T-helper 1 cell (primary cell): Measurements from ENCODE around the gene SPINDOC.
A peak's percentile ranks its signal among the peaks of the same experiment; 100 is the strongest.
"Not testable (repeated sequence)": the region's sequence is repeated elsewhere in the genome, so short reads cannot be mapped to it uniquely, and the experiment has no call there.

Experiments used
- DNase-seq, 5 donors: peaks; one replicate each; pipeline ENCODE4 v3.0.0-alpha.2; 2012 to 2020
- total RNA-seq, 4 donors: gene quantifications; one replicate each; lab custom pipeline; 2026; lab: John Stamatoyannopoulos, UW

SPINDOC gene, protein sequence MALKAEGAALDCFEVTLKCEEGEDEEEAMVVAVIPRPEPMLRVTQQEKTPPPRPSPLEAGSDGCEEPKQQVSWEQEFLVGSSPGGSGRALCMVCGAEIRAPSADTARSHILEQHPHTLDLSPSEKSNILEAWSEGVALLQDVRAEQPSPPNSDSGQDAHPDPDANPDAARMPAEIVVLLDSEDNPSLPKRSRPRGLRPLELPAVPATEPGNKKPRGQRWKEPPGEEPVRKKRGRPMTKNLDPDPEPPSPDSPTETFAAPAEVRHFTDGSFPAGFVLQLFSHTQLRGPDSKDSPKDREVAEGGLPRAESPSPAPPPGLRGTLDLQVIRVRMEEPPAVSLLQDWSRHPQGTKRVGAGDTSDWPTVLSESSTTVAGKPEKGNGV
- total RNA-seq = 6.3 to 9.9 (median 7.2) reads per million in 4 donors

DNA sequence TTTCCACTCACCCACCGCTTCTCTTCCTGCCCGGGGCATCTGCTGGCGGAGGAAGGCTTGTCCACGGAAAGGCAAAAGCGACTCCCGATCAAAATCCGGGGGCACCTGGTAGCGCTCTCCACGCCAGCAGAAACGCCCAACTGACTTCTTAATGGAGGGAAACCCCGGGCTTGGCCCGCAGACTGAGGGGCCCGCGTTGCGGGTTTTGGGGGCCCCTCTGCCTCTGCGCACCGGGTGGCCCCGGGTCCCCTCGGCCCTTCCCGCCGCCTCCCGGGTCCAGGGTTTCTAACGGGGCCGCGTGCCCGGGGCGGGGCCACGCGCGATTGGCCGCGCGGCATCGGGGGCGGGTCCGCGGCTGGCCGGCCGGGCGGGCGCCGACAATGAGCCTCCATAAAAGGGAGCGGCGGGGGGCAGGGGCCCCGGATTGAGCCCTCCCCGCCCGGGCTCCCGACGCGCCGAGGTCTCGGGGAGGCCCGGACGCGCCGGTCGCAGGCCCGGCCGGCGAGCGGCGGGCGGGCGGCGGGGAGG is at the start of gene SPINDOC:
Gene SPINDOC, plus strand, starts transcription at position 422 of the 528 bp plus-strand sequence. CDS start 231 bp downstream, outside the sequence.
- DNase-seq = peak; percentile 57 to 70 (median 61)

GRCh38 chr11:63763496-63764339 is 49.5 kb upstream of the SPINDOC start:
- no peak for DNase-seq

DNA sequence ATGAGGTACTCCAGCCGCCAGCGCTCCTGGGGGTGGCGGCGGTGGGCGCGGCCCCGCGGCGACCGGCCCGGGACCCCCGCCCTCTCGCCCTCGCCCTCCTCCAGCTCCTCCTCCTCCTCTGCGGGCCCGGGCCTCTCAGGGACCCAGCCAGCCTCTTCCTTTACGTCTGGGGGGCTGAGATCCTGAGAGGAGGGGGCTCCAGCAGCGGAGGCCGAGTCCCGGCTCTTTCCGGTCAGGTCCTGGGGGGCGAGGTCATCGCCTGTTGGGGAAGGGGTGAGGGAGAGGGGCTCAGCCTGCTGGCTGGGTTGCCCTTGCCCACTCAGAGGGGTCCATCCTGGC is 48.9 kb upstream of the SPINDOC start:
- no peak for DNase-seq

DNA sequence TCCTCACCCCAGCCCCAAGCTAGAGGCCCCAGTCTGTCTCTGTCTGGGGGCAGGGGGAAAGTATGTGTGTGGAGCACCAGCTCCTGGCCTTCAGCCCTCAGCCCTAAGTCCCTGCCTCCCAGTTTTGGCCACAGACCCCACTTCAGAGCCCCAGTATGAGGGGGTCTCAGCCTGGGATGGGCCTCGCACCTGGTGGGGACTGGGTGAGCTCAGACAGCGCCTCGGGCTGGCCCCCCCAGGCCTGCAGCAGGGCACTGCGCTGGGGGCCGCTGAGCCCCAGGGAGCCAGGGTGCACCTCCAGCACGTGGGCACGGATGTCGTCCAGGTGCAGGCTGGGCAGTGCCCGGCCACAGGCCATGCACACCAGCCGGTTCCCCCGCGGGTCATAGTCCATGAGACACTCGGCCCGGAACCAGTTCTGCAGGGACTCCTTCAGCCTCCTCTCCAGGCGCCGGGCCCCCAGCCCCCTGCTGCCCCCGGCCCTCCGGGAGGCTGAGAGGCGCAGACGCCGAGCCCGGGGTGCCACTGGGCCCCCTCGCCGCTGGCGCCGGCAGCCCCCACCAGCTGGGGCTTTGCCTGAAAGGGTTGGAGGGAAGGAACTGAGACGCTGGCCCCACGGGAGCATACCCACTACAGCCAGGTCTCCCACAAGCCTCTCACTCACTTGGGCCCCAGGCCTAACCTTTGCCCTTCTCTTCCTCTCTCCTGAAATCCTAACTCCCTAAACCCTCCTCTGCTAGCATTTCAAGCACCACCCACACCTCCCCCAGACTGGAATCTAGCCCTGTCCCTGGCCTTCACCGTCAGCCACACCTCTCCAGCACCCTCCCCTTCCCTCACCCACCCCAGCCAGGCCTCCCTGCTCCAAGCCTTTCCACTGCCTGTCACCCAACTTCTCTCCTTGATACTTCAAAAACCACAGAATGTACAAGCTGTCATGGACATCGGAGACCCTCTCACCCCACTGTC is 48.3 kb upstream of the SPINDOC start:
- no peak for DNase-seq

GRCh38 chr11:63765688-63766241 is 47.5 kb upstream of the SPINDOC start:
- no peak for DNase-seq

- no peak for DNase-seq
Observed at GRCh38 chr11:63766531-63767235, 46.6 kb upstream of the SPINDOC start.

DNA sequence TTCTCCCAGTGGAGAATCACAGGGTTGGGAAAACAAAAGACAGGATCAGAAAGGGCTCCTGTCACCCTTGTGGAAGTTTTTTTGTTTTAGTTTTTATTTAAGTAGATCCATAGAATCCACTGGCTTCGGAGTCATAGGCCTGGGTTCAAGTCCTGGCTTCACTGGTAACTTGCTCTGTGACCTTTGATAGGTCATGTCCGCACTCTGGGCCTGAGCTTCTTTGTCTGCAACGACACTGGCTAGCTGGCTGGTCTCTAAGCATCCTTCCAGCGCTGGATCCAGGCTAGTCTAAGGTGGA is 46.0 kb upstream of the SPINDOC start:
- DNase-seq = no peak

DNA sequence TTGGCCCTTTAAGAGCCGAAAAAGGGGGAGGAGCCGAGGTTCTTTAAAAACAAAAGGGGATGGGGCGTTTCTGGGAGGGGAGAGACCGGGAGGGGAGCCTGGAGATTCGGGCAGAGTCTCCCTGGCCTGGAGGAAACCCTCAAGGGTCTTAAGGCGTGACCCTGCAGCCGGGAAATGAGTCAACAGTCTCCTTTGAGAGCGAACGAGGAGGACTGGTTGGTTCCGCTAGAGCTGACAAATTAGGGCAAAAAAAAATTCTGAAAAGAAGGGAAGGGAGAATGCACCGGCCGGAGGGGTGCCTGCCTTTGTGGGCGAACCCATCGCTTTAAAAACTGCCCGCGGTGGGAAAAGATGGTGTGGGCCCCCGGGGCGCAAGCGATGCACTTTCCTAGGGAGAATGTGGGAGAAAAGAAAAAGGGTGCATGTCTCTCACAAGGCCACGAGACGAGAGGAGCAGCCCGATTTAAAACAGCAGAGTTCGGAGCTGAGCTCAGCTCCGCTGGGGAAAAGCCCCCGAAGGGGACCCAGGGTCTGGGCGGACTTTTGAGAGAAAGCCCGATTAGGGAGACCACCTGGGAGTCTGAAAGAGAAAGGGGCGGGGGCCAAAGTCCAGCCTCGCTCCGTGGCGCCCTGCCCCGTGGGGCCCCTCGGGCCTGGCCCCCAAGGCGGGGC is 45.6 kb upstream of the SPINDOC start:
- peak in 3 of 5 donors; percentile 21 to 45 (median 37) for DNase-seq

GRCh38 chr11:63768237-63769041 is 44.8 kb upstream of the SPINDOC start, which contains the start of gene ZFTA:
Gene ZFTA, minus strand, starts transcription at chr11:63768775. Its CDS starts 153 bp downstream, at chr11:63768622.
- peak; percentile 20 to 64 (median 33) for DNase-seq

- peak in 2 of 5 donors; percentile 15 to 29 for DNase-seq
Observed at GRCh38 chr11:63769042-63769713, 44.1 kb upstream of the SPINDOC start.

GRCh38 chr11:63769714-63770455 is 43.4 kb upstream of the SPINDOC start:
- DNase-seq = no peak

- DNase-seq = no peak
Observed at GRCh38 chr11:63770763-63771162, 42.5 kb upstream of the SPINDOC start.

DNA sequence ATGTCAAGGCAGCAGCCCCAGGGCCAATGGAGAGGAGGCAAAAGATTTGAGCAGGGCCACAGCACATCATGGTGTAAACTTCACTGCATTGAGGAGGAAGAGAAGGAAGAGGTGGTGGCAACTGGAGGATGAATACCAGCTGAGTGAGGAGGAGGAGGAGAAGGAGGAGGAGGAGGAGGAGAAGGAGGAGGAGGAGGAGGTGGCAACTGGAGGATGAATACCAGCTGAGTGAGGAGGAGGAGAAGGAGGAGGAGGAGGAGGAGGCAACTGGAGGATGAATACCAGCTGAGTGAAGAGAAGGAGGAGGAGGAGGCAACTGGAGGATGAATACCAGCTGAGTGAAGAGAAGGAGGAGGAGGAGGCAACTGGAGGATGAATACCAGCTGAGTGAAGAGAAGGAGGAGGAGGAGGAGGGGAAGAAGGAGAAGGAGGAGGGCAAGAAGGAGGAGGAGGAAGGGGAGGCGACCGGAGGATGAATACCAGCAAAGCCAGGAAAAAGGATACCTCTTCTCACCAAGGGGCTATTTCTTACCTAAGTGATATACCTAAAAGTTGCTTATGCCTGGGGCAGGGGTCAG is 41.4 kb upstream of the SPINDOC start:
- DNase-seq = not testable (repeated sequence)

- DNase-seq = no peak
Observed at GRCh38 chr11:63775191-63775590, 38.1 kb upstream of the SPINDOC start.

DNA sequence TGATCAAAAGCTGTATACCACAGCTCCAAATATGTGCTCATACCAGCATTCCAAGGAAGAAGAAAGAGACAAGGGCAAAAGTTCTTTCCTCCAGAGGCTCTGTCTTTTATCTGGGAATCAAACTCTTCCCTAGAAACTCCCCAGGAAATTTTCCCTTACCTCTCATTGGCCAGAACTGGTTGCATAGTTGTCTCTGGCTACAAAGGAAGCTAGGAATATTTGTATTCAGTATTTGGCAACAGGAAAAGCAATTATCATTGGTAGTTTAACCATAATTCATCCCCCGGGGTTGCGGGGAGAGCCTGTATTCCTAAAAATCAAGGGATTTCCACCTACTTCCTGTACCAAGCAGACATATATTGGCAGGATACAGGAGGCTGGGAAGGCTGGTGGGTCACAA is 34.2 kb upstream of the SPINDOC start:
- DNase-seq = no peak

DNA sequence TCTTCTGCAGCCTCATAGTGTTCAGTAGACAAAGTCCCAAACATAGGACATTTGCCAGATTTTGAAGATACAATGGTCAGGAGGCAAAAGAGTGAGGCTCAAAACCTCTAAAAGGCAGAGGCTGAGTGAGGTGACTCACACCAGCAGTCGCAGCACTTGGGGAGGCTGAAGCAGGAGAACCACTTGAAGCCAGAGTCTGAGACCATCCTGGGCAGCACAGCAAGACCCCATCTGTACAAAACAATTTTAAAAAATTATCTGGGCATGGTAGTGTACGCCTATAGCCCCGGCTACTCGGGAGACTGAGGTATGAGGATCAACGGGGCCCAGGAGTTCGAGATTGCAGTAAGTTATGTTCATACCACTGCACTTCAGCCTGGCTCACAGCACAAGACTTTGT is 30.5 kb upstream of the SPINDOC start:
- no peak for DNase-seq

- DNase-seq = no peak
Observed at GRCh38 chr11:63783925-63784592, 29.2 kb upstream of the SPINDOC start.

DNA sequence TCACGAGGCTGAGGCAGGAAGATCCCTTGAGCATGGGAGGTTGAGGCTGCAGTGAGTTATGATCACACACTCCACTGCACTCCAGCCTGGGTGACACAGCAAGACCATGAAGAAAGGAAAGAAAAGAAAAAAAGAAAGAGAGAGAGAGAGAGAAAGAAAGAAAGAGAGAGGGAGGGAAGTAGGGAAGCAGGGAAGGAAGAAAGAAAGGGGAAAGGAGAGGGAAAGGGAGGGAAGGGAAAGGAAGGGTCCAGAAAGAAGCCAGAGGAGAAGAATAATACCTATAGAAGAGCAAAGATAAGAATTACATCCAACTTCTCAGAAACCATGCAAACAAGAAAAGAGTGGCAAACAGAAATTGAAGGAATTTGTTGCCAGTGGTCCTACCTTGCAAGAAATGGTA is 27.4 kb upstream of the SPINDOC start:
- no peak for DNase-seq
